ENCODE results near the gene FAM131B.

GRCh38 chr7:143322760-143323633 is 39.5 kb downstream of the FAM131B start:
- TF ChIP-seq CTCF (IDR thresholded peaks at IDR 0.05; ENCODE audit: low read depth, low read length, poor library complexity, severe bottlenecking) (no peak), EZH2phosphoT487 (IDR thresholded peaks at IDR 0.05; ENCODE audit: borderline replicate concordance, low read length) (no peak)

All from DOHH2 (cell line).